GM12878 (cell line): Measurements from ENCODE around the gene RUSC1. TPM values are rescaled to one million over a fixed set of nuclear protein-coding genes. Genes with fewer than 3 reads are reported as not detected.
A peak's percentile ranks its signal among the peaks of the same experiment; 100 is the strongest.

ENCODE experiments used
- ATF7 ChIP-seq: fragments of 450-650 bp; IDR thresholded peaks from 2 replicates; pipeline ENCODE4 v1.6.1; 2016; ENCODE audit warnings: low read depth, mild to moderate bottlenecking
- CBFB ChIP-seq: IDR thresholded peaks from 2 replicates; pipeline ENCODE4 v1.6.1; 2016; ENCODE audit warnings: antibody characterized with exemption, low read depth
- CBX3 ChIP-seq: fragments of 200-600 bp; sonication (generic); IDR thresholded peaks from 2 replicates; pipeline ENCODE4 v1.6.1; 2016; ENCODE audit warnings: low read depth, borderline replicate concordance
- CEBPB ChIP-seq, 2 experiments: fragments of 150-350 bp in 1 of 2; IDR thresholded peaks; 2 replicates each; pipeline ENCODE4 v1.6.1; 2012 to 2014; ENCODE audit warnings: low read depth in 2 of 2, low read length in 2 of 2, borderline replicate concordance in 1 of 2, inconsistent platforms in 1 of 2
- CREB1 ChIP-seq: IDR thresholded peaks from 2 replicates; pipeline ENCODE4 v1.6.1; 2012; ENCODE audit warnings: low read depth, mild to moderate bottlenecking, inconsistent platforms
- EED ChIP-seq: sonication (generic); IDR thresholded peaks from 2 replicates; pipeline ENCODE4 v1.6.1; 2016; ENCODE audit warnings: antibody characterized with exemption, low read depth
- HDAC6 ChIP-seq: fragments of 200-600 bp; sonication (generic); IDR thresholded peaks from one replicate; pipeline ENCODE4 v1.8.0; 2017; ENCODE audit warnings: antibody characterized with exemption; ENCODE audit not compliant: unreplicated experiment
- HSF1 ChIP-seq: fragments of 150-350 bp; IDR thresholded peaks from 2 replicates; pipeline ENCODE4 v1.6.1; 2014; ENCODE audit warnings: mild to moderate bottlenecking, low read depth, low read length
- IKZF2 ChIP-seq, 2 experiments: fragments of 450-650 bp; IDR thresholded peaks; 2 replicates each; pipeline ENCODE4 v1.6.1; 2017; ENCODE audit warnings: mild to moderate bottlenecking in 2 of 2, moderate library complexity in 2 of 2
- IRF5 ChIP-seq: fragments of 450-650 bp; IDR thresholded peaks from 2 replicates; pipeline ENCODE4 v1.6.1; 2017; ENCODE audit warnings: borderline replicate concordance
- MEF2B ChIP-seq: fragments of 450-650 bp; IDR thresholded peaks from 2 replicates; pipeline ENCODE4 v1.6.1; 2018; ENCODE audit warnings: mild to moderate bottlenecking, moderate library complexity; ENCODE audit not compliant: partially characterized antibody, poor library complexity, severe bottlenecking
- MTA2 ChIP-seq: fragments of 450-650 bp; IDR thresholded peaks from 2 replicates; pipeline ENCODE4 v1.6.1; 2016; ENCODE audit warnings: low read depth, mild to moderate bottlenecking, moderate library complexity
- MXI1 ChIP-seq: fragments of 150-350 bp; IDR thresholded peaks from 2 replicates; pipeline ENCODE4 v1.6.1; 2011; ENCODE audit warnings: low read depth, mild to moderate bottlenecking, inconsistent platforms, low read length, improper control_type of control experiment
- MYC ChIP-seq: IDR thresholded peaks from 2 replicates; pipeline ENCODE4 v1.6.1; 2011; ENCODE audit warnings: mild to moderate bottlenecking, low read length, moderate library complexity, inconsistent platforms; ENCODE audit not compliant: insufficient read depth, insufficient replicate concordance, insufficient read length, severe bottlenecking
- PAX5 ChIP-seq: IDR thresholded peaks from 2 replicates; pipeline ENCODE4 v1.6.1; 2011; ENCODE audit warnings: low read depth, low read length, borderline replicate concordance
- PAX8 ChIP-seq: fragments of 450-650 bp; IDR thresholded peaks from 2 replicates; pipeline ENCODE4 v1.6.1; 2017; ENCODE audit warnings: mild to moderate bottlenecking, moderate library complexity
- POLR2A ChIP-seq: IDR thresholded peaks from 2 replicates; pipeline ENCODE4 v1.6.1; 2011; ENCODE audit warnings: low read depth, mild to moderate bottlenecking, low read length
- POLR2AphosphoS2 ChIP-seq: IDR thresholded peaks from 2 replicates; pipeline ENCODE4 v1.6.1; 2011; ENCODE audit warnings: low read depth, mild to moderate bottlenecking, low read length, improper control_type of control experiment, moderate library complexity
- RELA ChIP-seq: fragments of 450-650 bp; IDR thresholded peaks from 2 replicates; pipeline ENCODE4 v1.8.0; 2014; ENCODE audit warnings: borderline replicate concordance; ENCODE audit not compliant: partially characterized antibody
- SMAD1 ChIP-seq: fragments of 450-650 bp; IDR thresholded peaks from 2 replicates; pipeline ENCODE4 v1.6.1; 2018; ENCODE audit warnings: mild to moderate bottlenecking, low read depth; ENCODE audit not compliant: partially characterized antibody
- SMAD5 ChIP-seq: IDR thresholded peaks from 2 replicates; pipeline ENCODE4 v1.6.1; 2016; ENCODE audit warnings: antibody characterized with exemption, low read depth
- STAT1 ChIP-seq: fragments of 450-650 bp; conservative IDR thresholded peaks from 2 replicates; pipeline ENCODE4 v1.6.1; 2014; ENCODE audit warnings: antibody characterized with exemption, mild to moderate bottlenecking
- TCF12 ChIP-seq: IDR thresholded peaks from 2 replicates; pipeline ENCODE4 v1.6.1; 2011; ENCODE audit warnings: low read depth, mild to moderate bottlenecking, low read length
- YBX1 ChIP-seq: fragments of 450-650 bp; IDR thresholded peaks from 2 replicates; pipeline ENCODE4 v1.6.1; 2016; ENCODE audit warnings: antibody characterized with exemption
- ZBED1 ChIP-seq: IDR thresholded peaks from 2 replicates; pipeline ENCODE4 v1.6.1; 2016; ENCODE audit warnings: borderline replicate concordance
- ZSCAN29 ChIP-seq: fragments of 450-650 bp; IDR thresholded peaks from 2 replicates; pipeline ENCODE4 v1.6.1; 2017; ENCODE audit warnings: mild to moderate bottlenecking, moderate library complexity
- ZZZ3 ChIP-seq: IDR thresholded peaks from 2 replicates; pipeline ENCODE4 v1.6.1; 2011; ENCODE audit warnings: low read depth; ENCODE audit not compliant: control insufficient read depth, insufficient read length
- polyA plus RNA-seq, 11 experiments: library from polyadenylated mRNA; depleted of rRNA in 4 of 11; unstranded in 6 of 11; stranded (reverse) in 5 of 11; fragments of >200 nt; fragmentation: Nextera tagmentation in 4 of 11; fragmentation: Illumina TruSeq in 1 of 11; extraction: Ambion mirVana in 4 of 11; extraction: Trizol in 1 of 11; gene quantifications; 1 replicate in 1 of 11; 2 replicates in 10 of 11; pipeline versions ENCODE4 v1.2.1 to v1.2.3, GENCODE V29; 2011 to 2016; ENCODE audit warnings: inconsistent platforms in 2 of 11, missing spikeins in 2 of 11, low read depth in 1 of 11
- total RNA-seq, 4 experiments: library from RNA; depleted of rRNA in 3 of 4; stranded (reverse); fragments of >200 nt in 3 of 4; fragmentation: Illumina TruSeq in 1 of 4; extraction: Trizol in 1 of 4; gene quantifications; 2 replicates each; pipeline versions ENCODE4 v1.2.1 to v1.2.3, GENCODE V29; 2013 to 2021
- TF ChIP-seq, protein P1 (sequence below): fragments of 450-650 bp; IDR thresholded peaks from 2 replicates; pipeline ENCODE4 v1.6.1; 2014; ENCODE audit warnings: mild to moderate bottlenecking
- TF ChIP-seq, protein P2 (sequence below): IDR thresholded peaks from 2 replicates; pipeline ENCODE4 v1.6.1; 2011; ENCODE audit warnings: low read depth, low read length, improper control_type of control experiment, borderline replicate concordance

The RUSC1 gene
- total and polyA plus RNA-seq, 10 of the 15 experiments (the other 5 are each of a cell fraction or from before 2014, with no cell fraction given), result 1.1 to 23.7 (median 12.3) TPM

- TF ChIP-seq, protein P1, sequence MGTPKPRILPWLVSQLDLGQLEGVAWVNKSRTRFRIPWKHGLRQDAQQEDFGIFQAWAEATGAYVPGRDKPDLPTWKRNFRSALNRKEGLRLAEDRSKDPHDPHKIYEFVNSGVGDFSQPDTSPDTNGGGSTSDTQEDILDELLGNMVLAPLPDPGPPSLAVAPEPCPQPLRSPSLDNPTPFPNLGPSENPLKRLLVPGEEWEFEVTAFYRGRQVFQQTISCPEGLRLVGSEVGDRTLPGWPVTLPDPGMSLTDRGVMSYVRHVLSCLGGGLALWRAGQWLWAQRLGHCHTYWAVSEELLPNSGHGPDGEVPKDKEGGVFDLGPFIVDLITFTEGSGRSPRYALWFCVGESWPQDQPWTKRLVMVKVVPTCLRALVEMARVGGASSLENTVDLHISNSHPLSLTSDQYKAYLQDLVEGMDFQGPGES, result no peak
- no peak for TF ChIP-seq STAT1
- no peak for TF ChIP-seq CEBPB (IDR thresholded peaks at IDR 0.05; ENCODE audit: borderline replicate concordance in 1 of 2, low read depth in 2 of 2, low read length in 2 of 2)
- no peak for TF ChIP-seq HDAC6
- no peak for TF ChIP-seq SMAD5
- TF ChIP-seq YBX1, result no peak
- TF ChIP-seq MXI1, result 0 out of 2 replicates have a peak, but pooled peaks have one; percentile 14
- no peak for TF ChIP-seq ZBED1
- TF ChIP-seq ATF7, result no peak
- TF ChIP-seq CBX3, result no peak
- no peak for TF ChIP-seq CBFB
- TF ChIP-seq, protein P2, sequence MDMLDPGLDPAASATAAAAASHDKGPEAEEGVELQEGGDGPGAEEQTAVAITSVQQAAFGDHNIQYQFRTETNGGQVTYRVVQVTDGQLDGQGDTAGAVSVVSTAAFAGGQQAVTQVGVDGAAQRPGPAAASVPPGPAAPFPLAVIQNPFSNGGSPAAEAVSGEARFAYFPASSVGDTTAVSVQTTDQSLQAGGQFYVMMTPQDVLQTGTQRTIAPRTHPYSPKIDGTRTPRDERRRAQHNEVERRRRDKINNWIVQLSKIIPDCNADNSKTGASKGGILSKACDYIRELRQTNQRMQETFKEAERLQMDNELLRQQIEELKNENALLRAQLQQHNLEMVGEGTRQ, result no peak
- TF ChIP-seq CREB1, result no peak
- no peak for TF ChIP-seq MEF2B
- no peak; the same call in none of the 2 replicates for TF ChIP-seq EED
- no peak for TF ChIP-seq POLR2AphosphoS2
- peak; percentile 74 to 78 for TF ChIP-seq IKZF2 (IDR thresholded peaks at IDR 0.05)
- no peak; the same call in 1 of the 2 replicates for TF ChIP-seq POLR2A
- TF ChIP-seq HSF1, result no peak
- TF ChIP-seq MYC, result no peak
- TF ChIP-seq ZZZ3, result no peak
- TF ChIP-seq PAX8, result no peak
- TF ChIP-seq SMAD1, result no peak
- no peak for TF ChIP-seq MTA2
- TF ChIP-seq IRF5, result no peak
- TF ChIP-seq PAX5, result no peak
- TF ChIP-seq RELA, result peak; percentile 40
- 0 out of 2 replicates have a peak, but pooled peaks have one; percentile 46 for TF ChIP-seq TCF12
- TF ChIP-seq ZSCAN29, result no peak
Observed at GRCh38 chr1:155322953-155323728, 2.4 kb downstream of the RUSC1 start (continued).
